Transverse colon (tissue), 4 donors: ENCODE measurements around the gene FBXL17.

ENCODE experiments used
- EP300 ChIP-seq: sonication (generic); formaldehyde crosslinking; IDR thresholded peaks from one replicate; pipeline ENCODE4 v1.6.1; 2017; ENCODE audit warnings: antibody characterized with exemption, low read depth
- POLR2A ChIP-seq: fragments of 450-650 bp; IDR thresholded peaks from one replicate; pipeline ENCODE4 v1.6.1; 2016; ENCODE audit warnings: antibody characterized with exemption, mild to moderate bottlenecking, moderate library complexity
- POLR2AphosphoS5 ChIP-seq, 3 donors: sonication (generic); formaldehyde crosslinking; IDR thresholded peaks; one replicate each; pipeline ENCODE4 v1.6.1; 2016; ENCODE audit warnings: antibody characterized with exemption in 3 of 3
- TF ChIP-seq, protein P1 (sequence below), 5 experiments: fragments of 200-600 bp in 3 of 5; fragments of 450-650 bp in 2 of 5; sonication (generic) in 3 of 5; IDR thresholded peaks; 1 replicate in 2 of 5; 2 replicates in 3 of 5; pipeline ENCODE4 v1.5.1; 2016 to 2017; ENCODE audit warnings: antibody characterized with exemption in 5 of 5, inconsistent platforms in 3 of 5, mild to moderate bottlenecking in 2 of 5, moderate library complexity in 1 of 5

DNA sequence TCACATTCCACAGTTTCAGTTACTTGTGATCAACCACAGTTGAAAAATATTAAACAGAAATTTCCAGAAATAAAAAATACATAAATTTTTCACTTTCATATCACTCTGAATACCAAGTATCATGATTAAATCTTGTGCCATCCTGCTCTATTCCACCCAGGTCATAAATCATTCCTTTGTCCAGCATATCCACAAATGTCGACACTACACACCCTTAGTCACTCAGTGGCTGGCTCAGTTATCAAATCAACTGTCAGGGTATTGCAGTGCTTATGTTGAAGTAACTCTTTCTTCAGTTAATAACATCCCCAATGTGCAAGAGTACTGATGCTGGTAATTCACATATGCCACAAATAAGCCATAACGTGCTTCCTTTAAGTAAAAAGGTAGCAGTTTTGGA is 115.7 kb downstream of the FBXL17 start:
- TF ChIP-seq POLR2A (no peak), POLR2AphosphoS5 (IDR thresholded peaks at IDR 0.05) (no peak), EP300 (no peak)
- TF ChIP-seq, protein P1, sequence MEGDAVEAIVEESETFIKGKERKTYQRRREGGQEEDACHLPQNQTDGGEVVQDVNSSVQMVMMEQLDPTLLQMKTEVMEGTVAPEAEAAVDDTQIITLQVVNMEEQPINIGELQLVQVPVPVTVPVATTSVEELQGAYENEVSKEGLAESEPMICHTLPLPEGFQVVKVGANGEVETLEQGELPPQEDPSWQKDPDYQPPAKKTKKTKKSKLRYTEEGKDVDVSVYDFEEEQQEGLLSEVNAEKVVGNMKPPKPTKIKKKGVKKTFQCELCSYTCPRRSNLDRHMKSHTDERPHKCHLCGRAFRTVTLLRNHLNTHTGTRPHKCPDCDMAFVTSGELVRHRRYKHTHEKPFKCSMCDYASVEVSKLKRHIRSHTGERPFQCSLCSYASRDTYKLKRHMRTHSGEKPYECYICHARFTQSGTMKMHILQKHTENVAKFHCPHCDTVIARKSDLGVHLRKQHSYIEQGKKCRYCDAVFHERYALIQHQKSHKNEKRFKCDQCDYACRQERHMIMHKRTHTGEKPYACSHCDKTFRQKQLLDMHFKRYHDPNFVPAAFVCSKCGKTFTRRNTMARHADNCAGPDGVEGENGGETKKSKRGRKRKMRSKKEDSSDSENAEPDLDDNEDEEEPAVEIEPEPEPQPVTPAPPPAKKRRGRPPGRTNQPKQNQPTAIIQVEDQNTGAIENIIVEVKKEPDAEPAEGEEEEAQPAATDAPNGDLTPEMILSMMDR (IDR thresholded peaks at IDR 0.05): no peak
